A172 (cell line): ENCODE measurements around the gene GON7. TPM values are rescaled to one million over a fixed set of nuclear protein-coding genes. Genes with fewer than 3 reads are reported as not detected.
A peak's percentile ranks its signal among the peaks of the same experiment; 100 is the strongest.
"Not testable (repeated sequence)": the region's sequence is repeated elsewhere in the genome, so short reads cannot be mapped to it uniquely, and the experiment has no call there.

Source experiments
- DNase-seq: peaks from one replicate; pipeline ENCODE4 v3.0.0-alpha.2; 2015; ENCODE audit warnings: low spot score
- total RNA-seq: library from RNA; depleted of rRNA; stranded (reverse); fragments of >200 nt; shearing (Covaris generic); gene quantifications from 2 replicates; pipeline ENCODE4 v1.2.3, GENCODE V29; 2014; rRNA removed

GON7 gene
- 27.8 and 34.1 TPM in 2 replicates for total RNA-seq

GRCh38 chr14:93206793-93207467 is at the start of gene GON7, which contains the start of gene UBR7:
Gene GON7 (minus strand): TSS chr14:93207065. CDS start chr14:93207037, 28 bp downstream.
Gene UBR7 (plus strand): TSS chr14:93207256. CDS start chr14:93207292, 36 bp downstream.
- DNase-seq: peak; percentile 93

GRCh38 chr14:93249128-93249831 is 42.4 kb upstream of the GON7 start:
- DNase-seq: no peak

- no peak for DNase-seq
Measured at GRCh38 chr14:93246534-93246933, 39.7 kb upstream of the GON7 start.

GRCh38 chr14:93245764-93246420 is 39.0 kb upstream of the GON7 start:
- no peak for DNase-seq

GRCh38 chr14:93240678-93241000 is 33.8 kb upstream of the GON7 start:
- DNase-seq: no peak

GRCh38 chr14:93239869-93240677 is 33.2 kb upstream of the GON7 start:
- DNase-seq: peak; percentile 45

GRCh38 chr14:93234798-93235197 is 27.9 kb upstream of the GON7 start:
- DNase-seq: peak; percentile 23

- not testable (repeated sequence) for DNase-seq
Measured at GRCh38 chr14:93233078-93233477, 26.2 kb upstream of the GON7 start.

GRCh38 chr14:93232159-93232558 is 25.3 kb upstream of the GON7 start:
- DNase-seq: no peak

GRCh38 chr14:93231129-93231979 is 24.5 kb upstream of the GON7 start:
- DNase-seq: no peak

GRCh38 chr14:93230539-93230938 is 23.7 kb upstream of the GON7 start:
- no peak for DNase-seq

GRCh38 chr14:93228550-93228949 is 21.7 kb upstream of the GON7 start:
- DNase-seq: no peak

- DNase-seq: no peak
Measured at GRCh38 chr14:93223565-93223964, 16.7 kb upstream of the GON7 start.

GRCh38 chr14:93220509-93220908 is 13.6 kb upstream of the GON7 start:
- no peak for DNase-seq

- peak; percentile 40 for DNase-seq
Measured at GRCh38 chr14:93219103-93219726, 12.3 kb upstream of the GON7 start.

- no peak for DNase-seq
Measured at GRCh38 chr14:93214598-93214997, 7.7 kb upstream of the GON7 start.

- DNase-seq: no peak
Measured at GRCh38 chr14:93212432-93212831, 5.6 kb upstream of the GON7 start.

- peak; percentile 44 for DNase-seq
Measured at GRCh38 chr14:93207468-93208308, 823 bp upstream of the GON7 start.

- DNase-seq: no peak
Measured at GRCh38 chr14:93201155-93201704, 5.6 kb downstream of the GON7 start.
